Neuronal stem cell (in vitro differentiated cells): Measurements from ENCODE around the gene GPR142.

ENCODE experiments used
- DNase-seq: peaks from one replicate; pipeline ENCODE4 v3.0.0-alpha.2; 2013; ENCODE audit warnings: low spot score
- H2AFZ ChIP-seq: one replicate; pipeline ENCODE4 v1.6.1; 2013; ENCODE audit warnings: mild to moderate bottlenecking, low read length, inconsistent platforms
- H2AK5ac ChIP-seq: 2 replicates; pipeline ENCODE4 v1.6.1; 2013; ENCODE audit warnings: low read depth, mild to moderate bottlenecking, inconsistent platforms, low read length, moderate library complexity, mixed read lengths
- H2BK120ac ChIP-seq: 2 replicates; pipeline ENCODE4 v1.6.1; 2013; ENCODE audit warnings: low read depth, mild to moderate bottlenecking, inconsistent platforms, low read length, moderate library complexity, mixed read lengths
- H2BK12ac ChIP-seq: one replicate; pipeline ENCODE4 v1.6.1; 2013; ENCODE audit warnings: low read length, inconsistent platforms
- H2BK15ac ChIP-seq: 2 replicates; pipeline ENCODE4 v1.6.1; 2013; ENCODE audit warnings: mild to moderate bottlenecking, low read length, inconsistent platforms, mixed read lengths
- H2BK5ac ChIP-seq: one replicate; pipeline ENCODE4 v1.6.1; 2013; ENCODE audit warnings: inconsistent platforms, mild to moderate bottlenecking, low read length, moderate library complexity
- H3K14ac ChIP-seq: one replicate; pipeline ENCODE4 v1.6.1; 2013; ENCODE audit warnings: low read length, inconsistent platforms
- H3K18ac ChIP-seq: 2 replicates; pipeline ENCODE4 v1.6.1; 2013; ENCODE audit warnings: low read length, inconsistent platforms
- H3K23ac ChIP-seq: 2 replicates; pipeline ENCODE4 v1.6.1; 2013; ENCODE audit warnings: low read depth, mild to moderate bottlenecking, mixed read lengths, low read length, inconsistent platforms; ENCODE audit not compliant: poor library complexity
- H3K27ac ChIP-seq: replicated peaks from 3 replicates; pipeline ENCODE4 v1.5.1; 2013; ENCODE audit warnings: low read length, inconsistent platforms
- H3K27me3 ChIP-seq, 3 experiments: 2 replicates each; pipeline ENCODE4 v1.6.1; 2013; ENCODE audit warnings: low read length in 3 of 3, mild to moderate bottlenecking in 2 of 3, inconsistent platforms in 1 of 3, low read depth in 1 of 3, mixed read lengths in 1 of 3, moderate library complexity in 1 of 3; ENCODE audit not compliant: control insufficient read depth in 3 of 3, insufficient read depth in 3 of 3
- H3K36me3 ChIP-seq, 2 donors: replicated peaks in 1 of 2; 2 replicates each; pipeline ENCODE4 v1.6.1; 2013; ENCODE audit warnings: low read length in 2 of 2; ENCODE audit not compliant: control insufficient read depth in 2 of 2, insufficient read depth in 2 of 2
- H3K4ac ChIP-seq: 2 replicates; pipeline ENCODE4 v1.6.1; 2013; ENCODE audit warnings: inconsistent platforms, mild to moderate bottlenecking, low read length, moderate library complexity
- H3K4me1 ChIP-seq, 2 donors: 1 replicate in 1 of 2; 2 replicates in 1 of 2; pipeline ENCODE4 v1.6.1; 2013; ENCODE audit warnings: low read length in 2 of 2, low read depth in 1 of 2; ENCODE audit not compliant: control insufficient read depth in 2 of 2, insufficient read depth in 1 of 2
- H3K4me2 ChIP-seq: one replicate; pipeline ENCODE4 v1.6.1; 2013; ENCODE audit warnings: mild to moderate bottlenecking, low read length, inconsistent platforms; ENCODE audit not compliant: insufficient read depth, poor library complexity, severe bottlenecking
- H3K4me3 ChIP-seq, 2 donors: 2 replicates each; pipeline ENCODE4 v1.5.1; 2013; ENCODE audit warnings: low read length in 2 of 2, mild to moderate bottlenecking in 2 of 2, inconsistent platforms in 1 of 2, moderate library complexity in 1 of 2
- H3K79me1 ChIP-seq: one replicate; pipeline ENCODE4 v1.6.1; 2013; ENCODE audit warnings: low read depth, mild to moderate bottlenecking, inconsistent platforms, low read length, moderate library complexity
- H3K9ac ChIP-seq: one replicate; pipeline ENCODE4 v1.6.1; 2013; ENCODE audit warnings: mild to moderate bottlenecking, low read depth, low read length, inconsistent platforms; ENCODE audit not compliant: poor library complexity
- H3K9me3 ChIP-seq, 2 donors: replicated peaks in 1 of 2; 2 replicates each; pipeline versions ENCODE3 to v1.6.1; 2013; ENCODE audit warnings: low read length in 2 of 2, mild to moderate bottlenecking in 2 of 2, inconsistent platforms in 1 of 2, low read depth in 1 of 2, mixed read lengths in 1 of 2, moderate library complexity in 1 of 2; ENCODE audit not compliant: control insufficient read depth in 2 of 2, insufficient read depth in 1 of 2
- H4K8ac ChIP-seq: one replicate; pipeline ENCODE4 v1.6.1; 2013; ENCODE audit warnings: low read depth, mild to moderate bottlenecking, inconsistent platforms, low read length, moderate library complexity
- H4K91ac ChIP-seq: one replicate; pipeline ENCODE4 v1.6.1; 2013; ENCODE audit warnings: low read length, low read depth, mild to moderate bottlenecking, inconsistent platforms; ENCODE audit not compliant: poor library complexity
- WGBS, 2 donors: extraction: QIAGEN DNeasy Blood & Tissue Kit; methylation state at CpG; one replicate each; pipeline ENCODE4 v1.1.7; 2013; ENCODE audit warnings: missing lambda C conversion rate in 2 of 2, mixed read lengths in 1 of 2; ENCODE audit not compliant: insufficient read length in 2 of 2, insufficient replicate concordance in 1 of 2; ENCODE audit errors: extremely low coverage in 2 of 2; 5-methylcytosine and 5-hydroxymethylcytosine counted together

The GPR142 gene

DNA sequence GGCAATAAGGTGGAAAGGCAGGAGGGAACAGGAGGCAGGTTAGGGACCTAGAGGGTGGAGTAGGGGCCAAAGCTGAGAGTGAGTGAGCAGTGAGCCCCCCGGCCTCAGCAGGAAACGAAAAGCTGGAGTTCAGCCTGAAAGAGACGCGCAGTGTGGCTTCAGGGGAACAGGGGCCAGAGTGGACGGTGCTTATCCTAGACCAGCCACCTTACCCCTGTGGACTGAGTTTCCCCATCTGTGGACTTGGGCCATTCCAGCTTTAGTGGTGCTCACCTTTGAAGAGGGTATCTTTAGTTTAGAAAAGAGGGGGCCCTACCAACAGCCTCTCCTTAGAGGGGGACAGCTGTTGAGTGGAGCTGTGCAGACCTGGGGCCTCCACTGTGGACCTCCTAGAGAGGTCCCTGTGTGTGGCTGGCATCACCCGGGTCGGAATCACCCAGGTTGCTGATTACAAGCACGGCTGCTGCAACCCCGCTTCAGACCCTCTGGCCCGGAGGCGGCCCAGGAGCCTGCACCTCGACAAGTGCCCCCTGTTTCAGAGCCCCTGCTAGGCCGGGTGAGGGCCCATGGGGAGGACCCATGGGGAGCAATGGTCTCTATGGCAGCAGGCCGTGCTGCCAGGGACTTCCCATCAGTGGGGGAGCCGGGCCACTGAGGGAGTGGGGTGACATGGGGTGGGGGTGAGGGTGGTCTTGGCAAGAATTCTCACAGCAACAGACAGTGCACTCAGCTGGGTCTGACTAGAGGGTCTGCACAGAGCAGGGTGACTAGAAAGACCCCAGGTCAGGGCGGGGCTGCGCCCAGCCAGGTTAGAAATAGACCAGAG is 2.6 kb downstream of the GPR142 start:
- Histone ChIP-seq H3K4me1 (peaks cover 9 to 23% of the 10 kb centered on the region in 2 donors), H3K27ac (no peak overlapping the region), H2BK120ac (no peak overlapping the region), H3K79me1 (no peaks in the 10 kb centered on the region), H3K36me3 (no peaks in the 10 kb centered on the region), H3K9ac (no peak overlapping the region), H2AFZ (no peak overlapping the region), H2AK5ac (peak overlapping the region; percentile 78), H3K27me3 (peaks cover 0 to 5% (median 0%) of the 10 kb centered on the region in 3 experiments), H2BK5ac (no peak overlapping the region), H3K14ac (no peak overlapping the region), H2BK15ac (peak overlapping the region; percentile 87), H3K4ac (no peak overlapping the region), H3K4me3 (no peak overlapping the region), H4K91ac (peak overlapping the region; percentile 49), H3K18ac (peak overlapping the region; percentile 80), H3K23ac (no peak overlapping the region), H3K4me2 (no peak overlapping the region), H2BK12ac (no peak overlapping the region), H3K9me3 (peaks cover 0 to 4% of the 10 kb centered on the region in 2 donors), H4K8ac (no peak overlapping the region)
- DNase-seq = no peak
- WGBS, 2 donors = no CpG with 5 or more reads among the region's 17 CpGs

- no peak overlapping the region for H3K27ac ChIP-seq
- H3K4me3 ChIP-seq = no peak overlapping the region
- H3K4ac ChIP-seq = peak overlapping the region; percentile 17
- H3K36me3 ChIP-seq = no peaks in the 10 kb centered on the region
- peaks cover 0 to 4% of the 10 kb centered on the region in 2 donors for H3K9me3 ChIP-seq
- H3K79me1 ChIP-seq = no peaks in the 10 kb centered on the region
- H2AFZ ChIP-seq = no peak overlapping the region
- H3K4me1 ChIP-seq = peaks cover 9 to 23% of the 10 kb centered on the region in 2 donors
- peak overlapping the region; percentile 22 for H4K91ac ChIP-seq
- H3K27me3 ChIP-seq = peaks cover 0 to 5% (median 0%) of the 10 kb centered on the region in 3 experiments
- H2BK12ac ChIP-seq = peak overlapping the region; percentile 92
- peak overlapping the region; percentile 68 for H2BK5ac ChIP-seq
- H2BK15ac ChIP-seq = peak overlapping the region; percentile 98
- H2BK120ac ChIP-seq = no peak overlapping the region
- no CpG with 5 or more reads among the region's 26 CpGs for WGBS, 2 donors
- no peak overlapping the region for H3K23ac ChIP-seq
- no peak overlapping the region for H3K4me2 ChIP-seq
- peak overlapping the region; percentile 94 for H2AK5ac ChIP-seq
- H4K8ac ChIP-seq = no peak overlapping the region
- H3K14ac ChIP-seq = no peak overlapping the region
- no peak overlapping the region for H3K9ac ChIP-seq
- DNase-seq = no peak
- peak overlapping the region; percentile 44 for H3K18ac ChIP-seq
These were observed 4.4 kb downstream of the GPR142 start for GRCh38 chr17:74371653-74372147.

DNA sequence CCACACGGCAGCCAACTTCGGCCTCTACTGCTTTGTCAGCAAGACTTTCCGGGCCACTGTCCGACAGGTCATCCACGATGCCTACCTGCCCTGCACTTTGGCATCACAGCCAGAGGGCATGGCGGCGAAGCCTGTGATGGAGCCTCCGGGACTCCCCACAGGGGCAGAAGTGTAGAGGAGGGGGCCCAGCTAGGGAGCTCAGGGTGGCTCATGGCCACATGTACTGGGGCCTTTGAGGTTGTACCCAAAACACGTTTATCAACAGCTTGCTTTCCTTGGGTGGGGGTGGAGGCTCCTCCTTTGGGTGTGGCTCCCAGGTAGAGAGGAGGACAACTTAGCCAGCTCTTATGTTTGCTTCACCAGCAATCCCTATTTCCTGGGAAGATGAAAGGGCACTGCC is 5.1 kb downstream of the GPR142 start:
- Histone ChIP-seq H2BK12ac (peak overlapping the region; percentile 33), H3K4me3 (no peak overlapping the region), H3K14ac (no peak overlapping the region), H2AK5ac (peak overlapping the region; percentile 12), H2BK5ac (no peak overlapping the region), H3K4me1 (peaks cover 9 to 23% of the 10 kb centered on the region in 2 donors), H3K4me2 (no peak overlapping the region), H3K9ac (no peak overlapping the region), H3K27me3 (peaks cover 0 to 10% (median 0%) of the 10 kb centered on the region in 3 experiments), H3K36me3 (no peaks in the 10 kb centered on the region), H3K4ac (no peak overlapping the region), H3K27ac (no peak overlapping the region), H2AFZ (no peak overlapping the region), H2BK15ac (peak overlapping the region; percentile 98), H4K8ac (no peak overlapping the region), H2BK120ac (no peak overlapping the region), H3K23ac (no peak overlapping the region), H3K18ac (no peak overlapping the region), H4K91ac (no peak overlapping the region), H3K9me3 (peaks cover 0 to 4% of the 10 kb centered on the region in 2 donors), H3K79me1 (no peaks in the 10 kb centered on the region)
- WGBS, 2 donors = no CpG with 5 or more reads among the region's 9 CpGs
- DNase-seq = no peak
